Ishikawa (cell line): ENCODE measurements around the gene GFM1.

Experiments
- CEBPB ChIP-seq: IDR thresholded peaks from 2 replicates; pipeline ENCODE4 v1.6.1; 2012
- CREB1 ChIP-seq: IDR thresholded peaks from 2 replicates; pipeline ENCODE4 v1.6.1; 2012; ENCODE audit warnings: low read depth
- EGR1 ChIP-seq: IDR thresholded peaks from 2 replicates; pipeline ENCODE4 v1.6.1; 2012
- EP300 ChIP-seq: IDR thresholded peaks from 2 replicates; pipeline ENCODE4 v1.6.1; 2012; ENCODE audit warnings: borderline replicate concordance
- FOXM1 ChIP-seq: IDR thresholded peaks from 2 replicates; pipeline ENCODE4 v1.6.1; 2012; ENCODE audit warnings: low read depth, borderline replicate concordance
- NFIC ChIP-seq: IDR thresholded peaks from 2 replicates; pipeline ENCODE4 v1.6.1; 2012
- RAD21 ChIP-seq: IDR thresholded peaks from 2 replicates; pipeline ENCODE4 v1.6.1; 2012; ENCODE audit warnings: low read depth
- TAF1 ChIP-seq: IDR thresholded peaks from 2 replicates; pipeline ENCODE4 v1.6.1; 2012; ENCODE audit warnings: low read depth, mild to moderate bottlenecking
- TCF12 ChIP-seq: IDR thresholded peaks from 2 replicates; pipeline ENCODE4 v1.6.1; 2012; ENCODE audit warnings: low read depth
- TEAD4 ChIP-seq: IDR thresholded peaks from 2 replicates; pipeline ENCODE4 v1.6.1; 2012
- USF1 ChIP-seq: IDR thresholded peaks from 2 replicates; pipeline ENCODE4 v1.6.1; 2012
- YY1 ChIP-seq: IDR thresholded peaks from 2 replicates; pipeline ENCODE4 v1.6.1; 2012; ENCODE audit warnings: low read depth
- ZBTB7A ChIP-seq: IDR thresholded peaks from 2 replicates; pipeline ENCODE4 v1.6.1; 2012; ENCODE audit warnings: low read depth
- TF ChIP-seq, protein P1 (sequence below): IDR thresholded peaks from 2 replicates; pipeline ENCODE4 v1.6.1; 2012; ENCODE audit warnings: low read depth, mild to moderate bottlenecking
- TF ChIP-seq, protein P2 (sequence below): IDR thresholded peaks from 2 replicates; pipeline ENCODE4 v1.6.1; 2012

Gene GFM1

GRCh38 chr3:158700559-158700958, 56.2 kb downstream of the GFM1 start:
- TF ChIP-seq TCF12: no peak
- TF ChIP-seq, protein P1, sequence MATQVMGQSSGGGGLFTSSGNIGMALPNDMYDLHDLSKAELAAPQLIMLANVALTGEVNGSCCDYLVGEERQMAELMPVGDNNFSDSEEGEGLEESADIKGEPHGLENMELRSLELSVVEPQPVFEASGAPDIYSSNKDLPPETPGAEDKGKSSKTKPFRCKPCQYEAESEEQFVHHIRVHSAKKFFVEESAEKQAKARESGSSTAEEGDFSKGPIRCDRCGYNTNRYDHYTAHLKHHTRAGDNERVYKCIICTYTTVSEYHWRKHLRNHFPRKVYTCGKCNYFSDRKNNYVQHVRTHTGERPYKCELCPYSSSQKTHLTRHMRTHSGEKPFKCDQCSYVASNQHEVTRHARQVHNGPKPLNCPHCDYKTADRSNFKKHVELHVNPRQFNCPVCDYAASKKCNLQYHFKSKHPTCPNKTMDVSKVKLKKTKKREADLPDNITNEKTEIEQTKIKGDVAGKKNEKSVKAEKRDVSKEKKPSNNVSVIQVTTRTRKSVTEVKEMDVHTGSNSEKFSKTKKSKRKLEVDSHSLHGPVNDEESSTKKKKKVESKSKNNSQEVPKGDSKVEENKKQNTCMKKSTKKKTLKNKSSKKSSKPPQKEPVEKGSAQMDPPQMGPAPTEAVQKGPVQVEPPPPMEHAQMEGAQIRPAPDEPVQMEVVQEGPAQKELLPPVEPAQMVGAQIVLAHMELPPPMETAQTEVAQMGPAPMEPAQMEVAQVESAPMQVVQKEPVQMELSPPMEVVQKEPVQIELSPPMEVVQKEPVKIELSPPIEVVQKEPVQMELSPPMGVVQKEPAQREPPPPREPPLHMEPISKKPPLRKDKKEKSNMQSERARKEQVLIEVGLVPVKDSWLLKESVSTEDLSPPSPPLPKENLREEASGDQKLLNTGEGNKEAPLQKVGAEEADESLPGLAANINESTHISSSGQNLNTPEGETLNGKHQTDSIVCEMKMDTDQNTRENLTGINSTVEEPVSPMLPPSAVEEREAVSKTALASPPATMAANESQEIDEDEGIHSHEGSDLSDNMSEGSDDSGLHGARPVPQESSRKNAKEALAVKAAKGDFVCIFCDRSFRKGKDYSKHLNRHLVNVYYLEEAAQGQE: no peak
- TF ChIP-seq CEBPB: no peak
- no peak for TF ChIP-seq TAF1
- no peak for TF ChIP-seq ZBTB7A
- no peak for TF ChIP-seq EP300
- TF ChIP-seq RAD21: no peak
- no peak for TF ChIP-seq NFIC
- no peak for TF ChIP-seq TEAD4
- TF ChIP-seq EGR1: no peak
- TF ChIP-seq CREB1: no peak
- no peak for TF ChIP-seq FOXM1
- no peak for TF ChIP-seq YY1
- no peak for TF ChIP-seq USF1
- TF ChIP-seq, protein P2, sequence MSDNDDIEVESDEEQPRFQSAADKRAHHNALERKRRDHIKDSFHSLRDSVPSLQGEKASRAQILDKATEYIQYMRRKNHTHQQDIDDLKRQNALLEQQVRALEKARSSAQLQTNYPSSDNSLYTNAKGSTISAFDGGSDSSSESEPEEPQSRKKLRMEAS: no peak

GRCh38 chr3:158701420-158702065, 57.2 kb downstream of the GFM1 start:
- no peak for TF ChIP-seq NFIC
- TF ChIP-seq EGR1: no peak
- TF ChIP-seq FOXM1: no peak
- TF ChIP-seq RAD21: no peak
- no peak for TF ChIP-seq TCF12
- TF ChIP-seq USF1: no peak
- TF ChIP-seq EP300: no peak
- no peak for TF ChIP-seq TAF1
- no peak for TF ChIP-seq YY1

DNA sequence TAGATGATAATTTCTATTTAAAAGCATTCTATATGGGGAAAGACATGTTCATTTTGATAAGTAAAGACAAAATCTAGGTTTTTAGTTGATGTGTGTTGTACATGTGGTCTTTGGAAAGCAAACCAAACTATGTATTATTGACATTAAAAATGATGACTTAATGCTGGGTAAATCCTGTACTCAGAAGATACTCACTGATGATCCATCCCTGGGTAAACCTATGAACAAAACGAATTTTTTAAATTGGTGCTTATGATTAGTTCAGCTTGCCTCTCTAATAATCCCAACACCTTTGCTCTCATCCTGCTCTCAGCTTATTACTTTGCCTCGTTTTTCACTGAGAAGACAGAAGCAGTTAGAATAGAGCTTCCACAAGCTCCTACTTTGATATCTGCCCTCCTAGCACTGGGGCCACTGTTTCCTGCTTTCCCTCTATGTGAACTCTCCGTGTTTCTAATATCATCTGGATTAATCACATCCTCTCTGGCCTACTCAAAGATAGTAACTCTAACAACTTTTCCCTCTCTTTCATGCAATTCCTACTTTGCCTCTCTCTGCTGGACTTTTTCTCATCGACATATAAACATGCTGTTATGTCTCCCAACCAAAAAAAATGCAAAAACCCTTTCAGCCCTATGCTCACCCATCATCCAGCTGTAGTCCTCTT, 58.6 kb downstream of the GFM1 start:
- TF ChIP-seq ZBTB7A (no peak), YY1 (no peak), TEAD4 (no peak), NFIC (no peak), USF1 (no peak), FOXM1 (no peak), CEBPB (no peak), TAF1 (no peak), TCF12 (no peak)
- TF ChIP-seq, protein P1: no peak
- TF ChIP-seq, protein P2: no peak

DNA sequence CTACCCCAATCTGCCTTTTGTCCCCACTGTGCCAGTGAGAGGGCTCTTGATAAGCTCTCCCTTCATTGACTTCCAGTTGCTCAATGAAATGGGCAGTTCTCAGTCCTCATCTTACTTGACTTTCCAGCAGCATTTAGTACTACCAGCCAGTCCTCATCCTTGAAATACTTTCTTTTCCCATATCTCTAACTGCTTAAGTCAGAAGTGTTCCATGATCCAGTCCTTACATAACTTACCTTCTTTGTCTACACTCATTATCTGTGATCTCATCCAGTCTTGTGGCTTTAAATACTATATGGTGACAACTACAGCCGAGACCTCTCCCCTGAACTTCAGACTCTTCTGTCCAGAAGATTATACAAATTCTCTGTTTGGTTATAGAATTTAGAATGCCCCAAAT, 59.2 kb downstream of the GFM1 start:
- TF ChIP-seq RAD21: no peak
- TF ChIP-seq YY1: no peak
- no peak for TF ChIP-seq CREB1
- TF ChIP-seq FOXM1: no peak
- TF ChIP-seq EP300: no peak

- TF ChIP-seq TCF12: no peak
- no peak for TF ChIP-seq USF1
- TF ChIP-seq CREB1: no peak
- no peak for TF ChIP-seq RAD21
- no peak for TF ChIP-seq TAF1
- no peak for TF ChIP-seq YY1
- TF ChIP-seq EP300: no peak
- no peak for TF ChIP-seq EGR1
- TF ChIP-seq ZBTB7A: no peak
- TF ChIP-seq NFIC: no peak
- no peak for TF ChIP-seq TEAD4
- TF ChIP-seq, protein P1: no peak
- TF ChIP-seq, protein P2: no peak
- TF ChIP-seq FOXM1: no peak
- TF ChIP-seq CEBPB: no peak
Observed at GRCh38 chr3:158709666-158710083, 65.3 kb downstream of the GFM1 start.
